Right lobe of liver (tissue), 4 donors: ENCODE results near the gene SDHA.

Experiments
- CTCF ChIP-seq, 4 donors: fragments of 200-600 bp in 3 of 4; fragments of 450-650 bp in 1 of 4; IDR thresholded peaks; one replicate each; pipeline versions ENCODE4 v1.5.1 to v1.8.0; 2016 to 2022; ENCODE audit warnings: antibody characterized with exemption in 4 of 4, mild to moderate bottlenecking in 2 of 4
- POLR2A ChIP-seq: fragments of 450-650 bp; IDR thresholded peaks from one replicate; pipeline ENCODE4 v1.6.1; 2017; ENCODE audit warnings: antibody characterized with exemption, mild to moderate bottlenecking
- donor health status: DM: no; HTN: no; CAD: no.
- donor health status: DM: no; HTN: no; CAD: no.
- donor health status: DM: no; HTN: yes; CAD: no.

- TF ChIP-seq CTCF (IDR thresholded peaks at IDR 0.05) = no peak
- no peak for TF ChIP-seq POLR2A
Measured at GRCh38 chr5:171801-172331, 46.3 kb upstream of the SDHA start.
